Neuron (in vitro differentiated cells): Measurements from ENCODE around the gene IL17C.

Experiments used
- H2AFZ ChIP-seq: one replicate; pipeline ENCODE4 v1.6.1; 2013; ENCODE audit warnings: low read depth, mild to moderate bottlenecking, inconsistent platforms, low read length, moderate library complexity
- H3K27me3 ChIP-seq: one replicate; pipeline ENCODE4 v1.6.1; 2013; ENCODE audit warnings: low read length; ENCODE audit not compliant: insufficient read depth
- H3K36me3 ChIP-seq: one replicate; pipeline ENCODE4 v1.6.1; 2013; ENCODE audit warnings: low read length; ENCODE audit not compliant: insufficient read depth
- H3K4me1 ChIP-seq: one replicate; pipeline ENCODE4 v1.6.1; 2013; ENCODE audit warnings: low read length; ENCODE audit not compliant: insufficient read depth
- H3K4me3 ChIP-seq: 2 replicates; pipeline ENCODE4 v1.5.1; 2013; ENCODE audit warnings: mild to moderate bottlenecking, low read length, moderate library complexity
- H3K9me3 ChIP-seq: one replicate; pipeline ENCODE4 v1.6.1; 2013; ENCODE audit warnings: low read length

IL17C gene

GRCh38 chr16:88634141-88634993 lies 4.0 kb upstream of the IL17C start:
- Histone ChIP-seq H3K9me3 (no peaks in the 10 kb centered on the region), H3K4me3 (no peak overlapping the region), H3K27me3 (no peaks in the 10 kb centered on the region), H2AFZ (no peak overlapping the region), H3K36me3 (peaks cover 34% of the 10 kb centered on the region), H3K4me1 (no peaks in the 10 kb centered on the region)

- peaks cover 27% of the 10 kb centered on the region for H3K36me3 ChIP-seq
- H3K4me3 ChIP-seq = no peak overlapping the region
- no peaks in the 10 kb centered on the region for H3K4me1 ChIP-seq
- no peaks in the 10 kb centered on the region for H3K27me3 ChIP-seq
- no peaks in the 10 kb centered on the region for H3K9me3 ChIP-seq
- H2AFZ ChIP-seq = no peak overlapping the region
These were observed 3.2 kb upstream of the IL17C start for GRCh38 chr16:88634994-88635670.

DNA sequence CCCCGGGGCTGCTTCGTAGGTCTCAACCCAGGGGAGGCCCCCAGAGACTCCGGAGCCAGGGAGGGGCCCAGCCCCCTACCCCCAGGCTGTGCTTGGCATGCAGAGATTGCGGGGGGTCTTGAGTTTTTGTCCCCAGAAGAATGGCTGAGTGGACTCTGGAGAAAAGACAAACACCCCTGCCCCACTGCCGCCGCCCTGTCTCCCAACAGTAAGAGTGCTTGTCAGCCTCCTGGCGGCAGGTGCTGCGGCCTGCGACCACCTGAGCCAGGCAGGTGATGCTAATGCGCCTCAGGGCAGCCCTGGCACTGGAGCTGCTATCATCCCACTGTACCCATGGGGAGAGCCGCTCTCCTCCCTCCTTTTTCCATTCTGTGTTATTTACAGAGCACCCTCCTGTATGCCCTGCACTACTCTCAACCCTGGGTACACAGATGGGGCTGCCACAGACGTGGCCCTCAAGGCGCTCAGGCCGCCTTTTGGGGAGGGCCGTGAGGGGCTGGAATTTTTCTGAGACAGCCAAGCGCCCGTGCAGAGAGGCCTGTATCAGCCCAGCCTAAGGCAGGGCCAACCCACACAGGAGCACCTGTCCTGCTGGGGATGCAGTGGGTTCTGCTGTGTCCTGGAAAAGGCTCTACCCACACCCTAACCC lies 2.6 kb upstream of the IL17C start:
- Histone ChIP-seq H3K9me3 (no peaks in the 10 kb centered on the region), H3K4me1 (no peaks in the 10 kb centered on the region), H2AFZ (no peak overlapping the region), H3K36me3 (peaks cover 21% of the 10 kb centered on the region), H3K4me3 (no peak overlapping the region), H3K27me3 (no peaks in the 10 kb centered on the region)

GRCh38 chr16:88636488-88637265 lies 1.7 kb upstream of the IL17C start:
- no peak overlapping the region for H2AFZ ChIP-seq
- H3K4me3 ChIP-seq = no peak overlapping the region
- H3K36me3 ChIP-seq = peaks cover 13% of the 10 kb centered on the region
- no peaks in the 10 kb centered on the region for H3K27me3 ChIP-seq
- H3K9me3 ChIP-seq = no peaks in the 10 kb centered on the region
- no peaks in the 10 kb centered on the region for H3K4me1 ChIP-seq

GRCh38 chr16:88639231-88640038 lies 1.1 kb downstream of the IL17C start:
- Histone ChIP-seq H3K27me3 (no peaks in the 10 kb centered on the region), H2AFZ (no peak overlapping the region), H3K9me3 (no peaks in the 10 kb centered on the region), H3K36me3 (no peaks in the 10 kb centered on the region), H3K4me1 (no peaks in the 10 kb centered on the region), H3K4me3 (no peak overlapping the region)

DNA sequence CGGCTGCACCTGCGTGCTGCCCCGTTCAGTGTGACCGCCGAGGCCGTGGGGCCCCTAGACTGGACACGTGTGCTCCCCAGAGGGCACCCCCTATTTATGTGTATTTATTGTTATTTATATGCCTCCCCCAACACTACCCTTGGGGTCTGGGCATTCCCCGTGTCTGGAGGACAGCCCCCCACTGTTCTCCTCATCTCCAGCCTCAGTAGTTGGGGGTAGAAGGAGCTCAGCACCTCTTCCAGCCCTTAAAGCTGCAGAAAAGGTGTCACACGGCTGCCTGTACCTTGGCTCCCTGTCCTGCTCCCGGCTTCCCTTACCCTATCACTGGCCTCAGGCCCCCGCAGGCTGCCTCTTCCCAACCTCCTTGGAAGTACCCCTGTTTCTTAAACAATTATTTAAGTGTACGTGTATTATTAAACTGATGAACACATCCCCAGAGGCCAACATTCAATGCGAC lies 1.7 kb downstream of the IL17C start:
- Histone ChIP-seq H3K36me3 (no peaks in the 10 kb centered on the region), H2AFZ (no peak overlapping the region)

DNA sequence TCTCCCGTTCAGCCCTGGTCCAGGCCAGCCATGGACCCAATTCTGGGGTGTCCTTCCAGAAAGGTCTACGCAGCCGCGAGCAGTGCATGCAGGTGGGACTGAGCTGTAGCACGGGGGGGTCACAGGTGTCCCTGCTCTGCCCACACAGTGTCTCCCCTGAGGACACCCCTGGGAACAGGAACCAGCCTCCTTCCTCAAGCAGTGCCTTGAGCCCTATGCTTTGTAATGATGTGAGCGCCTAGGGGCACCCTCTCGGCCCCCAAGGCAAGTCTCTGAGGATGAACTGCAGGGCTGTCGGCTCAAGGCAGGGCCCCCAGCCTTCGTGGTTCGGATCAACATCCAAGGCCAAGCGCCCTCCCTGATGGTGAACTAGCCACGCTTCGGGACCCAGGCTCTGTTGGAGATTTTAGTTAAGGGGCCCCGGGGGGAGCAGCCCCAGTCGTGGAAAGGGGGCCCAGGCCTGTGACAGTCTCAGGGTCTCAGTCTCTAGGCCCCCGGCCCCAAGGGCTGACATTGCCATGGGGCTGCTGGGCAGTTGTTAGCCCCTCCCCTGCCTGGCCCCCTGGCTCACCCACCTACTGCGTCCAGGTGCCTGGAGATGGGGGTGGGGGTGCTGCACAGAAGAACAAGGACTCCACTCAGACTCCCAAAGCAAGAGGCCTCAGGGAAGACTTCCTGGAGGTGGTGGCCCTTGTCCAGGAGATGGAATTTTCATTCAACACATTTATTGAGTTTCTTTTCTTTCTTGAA lies 2.3 kb downstream of the IL17C start:
- Histone ChIP-seq H3K4me1 (peaks cover 9% of the 10 kb centered on the region), H3K9me3 (no peaks in the 10 kb centered on the region), H3K27me3 (no peaks in the 10 kb centered on the region), H3K4me3 (no peak overlapping the region), H2AFZ (no peak overlapping the region), H3K36me3 (no peaks in the 10 kb centered on the region)

More for the DNA sequence above, 1.7 kb downstream of the IL17C start:
- Histone ChIP-seq H3K9me3 (no peaks in the 10 kb centered on the region), H3K27me3 (no peaks in the 10 kb centered on the region), H3K4me1 (peaks cover 4% of the 10 kb centered on the region), H3K4me3 (no peak overlapping the region)

- Histone ChIP-seq H3K36me3 (no peaks in the 10 kb centered on the region), H2AFZ (no peak overlapping the region), H3K4me3 (no peak overlapping the region), H3K27me3 (no peaks in the 10 kb centered on the region), H3K9me3 (no peaks in the 10 kb centered on the region), H3K4me1 (peaks cover 9% of the 10 kb centered on the region)
These were observed 4.7 kb downstream of the IL17C start for GRCh38 chr16:88642881-88643643.

GRCh38 chr16:88643644-88643932 lies 5.2 kb downstream of the IL17C start:
- H3K36me3 ChIP-seq = no peaks in the 10 kb centered on the region
- H3K27me3 ChIP-seq = no peaks in the 10 kb centered on the region
- no peaks in the 10 kb centered on the region for H3K9me3 ChIP-seq
- H3K4me1 ChIP-seq = peaks cover 9% of the 10 kb centered on the region
- no peak overlapping the region for H3K4me3 ChIP-seq
- H2AFZ ChIP-seq = no peak overlapping the region

DNA sequence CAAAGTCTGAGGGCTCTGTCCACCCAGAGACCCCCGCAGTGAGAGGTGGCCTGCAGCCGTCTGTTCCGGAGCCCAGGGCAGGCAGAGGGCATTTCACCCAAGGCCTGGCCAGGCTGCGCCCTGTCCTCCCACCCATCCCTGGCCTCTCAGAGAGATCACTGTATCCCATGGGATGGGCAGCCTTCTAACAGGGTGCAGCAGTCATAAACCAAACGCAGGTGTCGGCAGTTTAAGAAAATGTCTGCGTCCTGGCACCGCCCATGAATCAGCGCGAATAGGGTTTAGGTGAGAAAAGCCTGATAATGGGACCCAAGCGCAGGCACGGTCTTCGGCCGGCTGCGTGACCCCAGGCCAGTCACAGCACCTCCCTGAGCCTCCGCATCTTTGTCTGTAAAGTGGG lies 7.1 kb downstream of the IL17C start:
- Histone ChIP-seq H3K4me1 (peaks cover 13% of the 10 kb centered on the region), H2AFZ (no peak overlapping the region), H3K27me3 (no peaks in the 10 kb centered on the region), H3K36me3 (no peaks in the 10 kb centered on the region), H3K9me3 (no peaks in the 10 kb centered on the region), H3K4me3 (no peak overlapping the region)

DNA sequence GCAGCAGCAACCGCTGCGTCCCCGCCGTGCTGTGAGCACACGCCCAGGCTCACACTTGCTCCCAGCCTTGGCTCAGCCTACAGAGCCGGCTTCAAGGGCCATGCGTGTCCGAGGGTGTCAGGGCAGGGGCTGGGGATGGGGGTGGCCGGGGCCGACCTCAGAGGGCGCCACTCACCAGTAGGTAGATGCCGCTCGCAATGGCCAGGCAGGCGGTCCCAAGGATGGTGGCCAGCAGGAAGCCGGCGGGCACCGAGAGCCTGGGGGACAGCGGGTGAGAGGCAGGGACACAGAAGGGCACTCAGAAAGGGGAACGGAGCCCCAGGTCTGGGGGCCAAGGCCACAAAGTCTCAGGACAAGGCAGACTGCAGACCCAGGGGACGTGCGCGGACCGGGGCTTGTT lies 7.6 kb downstream of the IL17C start:
- H3K4me3 ChIP-seq = no peak overlapping the region

More for the DNA sequence above, 7.6 kb downstream of the IL17C start:
- Histone ChIP-seq H3K36me3 (no peaks in the 10 kb centered on the region), H3K9me3 (no peaks in the 10 kb centered on the region), H3K27me3 (no peaks in the 10 kb centered on the region), H3K4me1 (peaks cover 13% of the 10 kb centered on the region), H2AFZ (no peak overlapping the region)
